Measurements from ENCODE around the gene FRY. TPM values are rescaled to one million over a fixed set of nuclear protein-coding genes. Genes with fewer than 3 reads are reported as not detected.

FRY gene
- total RNA-seq, 4 donors from 2014 or later, result 27.4 to 50.4 (median 39.4) TPM

DNA sequence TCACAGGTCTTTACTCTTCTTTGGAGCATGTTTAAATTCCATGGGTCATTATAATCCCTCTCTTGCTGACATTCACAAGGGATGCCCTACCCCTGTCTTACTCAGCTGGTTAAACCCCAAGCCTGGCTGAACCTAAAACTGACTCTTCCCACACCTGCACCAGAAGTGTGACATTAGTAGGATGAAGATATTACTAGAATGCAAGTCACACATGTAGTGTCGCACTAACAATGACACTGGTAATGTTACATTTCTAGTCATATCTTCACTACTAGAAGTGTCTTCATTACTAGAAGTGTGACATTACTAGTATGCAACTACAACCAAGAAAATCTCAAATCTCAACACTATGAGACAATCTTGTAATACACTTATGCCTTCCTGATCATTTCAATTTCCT, 269.3 kb downstream of the FRY start:
- intact Hi-C loops (cut with DNase I), result loop anchor here (10.0 kb wide), 1 partner anchor 276 kb away; no protein-coding TSS in a partner anchor
- Histone ChIP-seq H3K9me3 (no peaks in the 10 kb centered on the region), H3K27ac (no peak overlapping the region), H3K27me3 (no peaks in the 10 kb centered on the region), H3K36me3 (no peaks in the 10 kb centered on the region), H3K4me1 (no peaks in the 10 kb centered on the region), H3K4me3 (replicated peaks in 1 of 3) (no peak overlapping the region)
- no peak for TF ChIP-seq POLR2A (IDR thresholded peaks at IDR 0.05)
- TF ChIP-seq, protein P1, sequence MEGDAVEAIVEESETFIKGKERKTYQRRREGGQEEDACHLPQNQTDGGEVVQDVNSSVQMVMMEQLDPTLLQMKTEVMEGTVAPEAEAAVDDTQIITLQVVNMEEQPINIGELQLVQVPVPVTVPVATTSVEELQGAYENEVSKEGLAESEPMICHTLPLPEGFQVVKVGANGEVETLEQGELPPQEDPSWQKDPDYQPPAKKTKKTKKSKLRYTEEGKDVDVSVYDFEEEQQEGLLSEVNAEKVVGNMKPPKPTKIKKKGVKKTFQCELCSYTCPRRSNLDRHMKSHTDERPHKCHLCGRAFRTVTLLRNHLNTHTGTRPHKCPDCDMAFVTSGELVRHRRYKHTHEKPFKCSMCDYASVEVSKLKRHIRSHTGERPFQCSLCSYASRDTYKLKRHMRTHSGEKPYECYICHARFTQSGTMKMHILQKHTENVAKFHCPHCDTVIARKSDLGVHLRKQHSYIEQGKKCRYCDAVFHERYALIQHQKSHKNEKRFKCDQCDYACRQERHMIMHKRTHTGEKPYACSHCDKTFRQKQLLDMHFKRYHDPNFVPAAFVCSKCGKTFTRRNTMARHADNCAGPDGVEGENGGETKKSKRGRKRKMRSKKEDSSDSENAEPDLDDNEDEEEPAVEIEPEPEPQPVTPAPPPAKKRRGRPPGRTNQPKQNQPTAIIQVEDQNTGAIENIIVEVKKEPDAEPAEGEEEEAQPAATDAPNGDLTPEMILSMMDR (IDR thresholded peaks at IDR 0.05), result no peak
- WGBS, 2 donors, result 95 to 100% methylated on average over 1 of the region's 1 CpG
- no peak for DNase-seq

DNA sequence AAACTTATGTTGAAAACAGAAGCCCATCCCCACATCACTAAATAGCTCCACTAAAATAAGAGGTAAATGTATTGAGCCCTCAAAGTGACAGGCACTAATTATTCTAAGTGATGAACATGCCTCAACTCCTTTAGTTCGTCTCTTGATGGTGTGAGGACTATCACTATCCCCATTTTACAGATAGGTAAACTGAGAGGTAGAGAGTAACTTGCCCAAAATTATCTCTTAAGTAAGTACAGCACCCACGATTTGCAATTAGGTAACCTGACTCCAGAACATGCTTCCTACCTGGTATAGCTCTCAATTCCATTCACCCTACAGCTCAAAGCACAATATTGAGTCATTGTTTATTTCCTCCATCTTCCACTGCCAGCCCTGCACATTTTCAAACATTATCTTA, 270.9 kb downstream of the FRY start:
- H3K9me3 ChIP-seq, result no peaks in the 10 kb centered on the region
- no peak overlapping the region for H3K27ac ChIP-seq
- H3K36me3 ChIP-seq, result no peaks in the 10 kb centered on the region
- no peak overlapping the region for H3K4me3 ChIP-seq (replicated peaks in 1 of 3)
- intact Hi-C loops (cut with DNase I), result loop anchor here (10.0 kb wide), 1 partner anchor 278 kb away; no protein-coding TSS in a partner anchor
- DNase-seq, result no peak
- WGBS, 2 donors, result 77 to 81% methylated on average over 2 of the region's 2 CpGs
- no peak for TF ChIP-seq POLR2A (IDR thresholded peaks at IDR 0.05)
- TF ChIP-seq, protein P1 (IDR thresholded peaks at IDR 0.05), result no peak
- no peaks in the 10 kb centered on the region for H3K27me3 ChIP-seq
- no peaks in the 10 kb centered on the region for H3K4me1 ChIP-seq

DNA sequence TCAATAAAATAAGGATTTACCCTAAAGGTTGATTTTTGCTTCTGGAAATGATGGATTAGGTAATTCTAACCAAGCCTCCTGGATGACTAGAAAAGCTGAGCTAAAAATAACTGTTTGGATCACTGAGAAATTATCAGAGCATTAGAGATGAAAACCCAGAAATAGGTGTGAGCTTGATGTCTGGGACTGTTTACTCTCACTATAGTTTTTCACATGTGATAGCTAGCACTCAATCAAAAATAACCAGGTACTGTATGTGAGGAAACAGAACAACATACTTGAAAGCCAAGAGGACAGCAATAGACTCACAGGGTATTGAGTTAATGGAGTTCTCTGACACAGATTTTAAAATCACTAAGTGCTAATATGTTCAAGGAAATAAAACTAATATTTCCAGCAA, 274.1 kb downstream of the FRY start:
- intact Hi-C loops (cut with DNase I), result loop anchor here (10.0 kb wide), 1 partner anchor 281 kb away; no protein-coding TSS in a partner anchor
- Histone ChIP-seq H3K9me3 (no peaks in the 10 kb centered on the region), H3K27ac (no peak overlapping the region), H3K36me3 (no peaks in the 10 kb centered on the region), H3K27me3 (no peaks in the 10 kb centered on the region), H3K4me1 (no peaks in the 10 kb centered on the region), H3K4me3 (replicated peaks in 1 of 3) (no peak overlapping the region)
- TF ChIP-seq, protein P1 (IDR thresholded peaks at IDR 0.05), result no peak
- TF ChIP-seq POLR2A (IDR thresholded peaks at IDR 0.05), result no peak
- DNase-seq, result no peak

DNA sequence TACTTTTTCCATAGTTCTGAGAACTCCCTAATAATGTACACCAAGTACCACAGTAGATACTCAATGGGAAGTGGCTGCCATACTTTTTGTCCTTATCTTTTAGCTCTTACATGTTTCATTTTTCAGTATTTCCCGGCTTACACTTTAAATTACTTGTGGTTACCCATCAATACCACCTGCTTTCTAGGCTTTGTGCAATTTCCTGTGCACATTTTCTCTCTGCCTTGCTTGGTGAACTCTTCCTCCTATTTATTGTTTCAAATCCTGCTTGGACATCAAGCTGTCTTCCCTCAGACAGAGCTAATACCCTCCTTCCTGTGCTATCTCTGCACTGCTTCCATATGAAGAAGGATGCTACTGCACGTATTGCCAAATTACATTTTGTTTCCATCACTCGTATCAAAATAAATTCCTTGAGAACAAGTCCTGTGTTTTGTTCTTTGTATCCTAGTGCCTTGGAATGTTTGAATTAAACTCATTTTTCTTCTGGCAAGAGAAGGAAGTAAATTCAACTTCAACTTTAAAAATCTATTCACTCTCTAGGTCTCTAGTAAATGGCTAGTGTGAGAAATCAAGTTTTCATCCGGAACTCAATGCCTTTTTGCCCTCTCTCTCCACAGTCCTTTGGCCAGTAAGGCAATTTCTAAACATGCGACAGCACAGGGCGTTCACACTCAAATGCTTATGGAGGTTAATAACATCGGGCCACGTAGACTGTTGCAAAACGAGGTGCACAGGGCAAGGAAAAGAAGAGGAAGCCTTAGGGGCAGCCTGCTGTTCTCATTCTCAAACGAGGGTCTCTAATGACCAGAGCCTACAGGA, 277.9 kb downstream of the FRY start:
- Histone ChIP-seq H3K9me3 (no peaks in the 10 kb centered on the region), H3K27ac (no peak overlapping the region), H3K36me3 (no peaks in the 10 kb centered on the region), H3K4me3 (replicated peaks in 1 of 3) (no peak overlapping the region), H3K4me1 (no peaks in the 10 kb centered on the region), H3K27me3 (no peaks in the 10 kb centered on the region)
- WGBS, 2 donors, result 52 to 55% methylated on average over 10 of the region's 10 CpGs
- DNase-seq, result no peak
- intact Hi-C loops (cut with DNase I), result loop anchor here (10.0 kb wide), 1 partner anchor 285 kb away; no protein-coding TSS in a partner anchor
- TF ChIP-seq, protein P1 (IDR thresholded peaks at IDR 0.05), result no peak
- TF ChIP-seq POLR2A (IDR thresholded peaks at IDR 0.05), result no peak

DNA sequence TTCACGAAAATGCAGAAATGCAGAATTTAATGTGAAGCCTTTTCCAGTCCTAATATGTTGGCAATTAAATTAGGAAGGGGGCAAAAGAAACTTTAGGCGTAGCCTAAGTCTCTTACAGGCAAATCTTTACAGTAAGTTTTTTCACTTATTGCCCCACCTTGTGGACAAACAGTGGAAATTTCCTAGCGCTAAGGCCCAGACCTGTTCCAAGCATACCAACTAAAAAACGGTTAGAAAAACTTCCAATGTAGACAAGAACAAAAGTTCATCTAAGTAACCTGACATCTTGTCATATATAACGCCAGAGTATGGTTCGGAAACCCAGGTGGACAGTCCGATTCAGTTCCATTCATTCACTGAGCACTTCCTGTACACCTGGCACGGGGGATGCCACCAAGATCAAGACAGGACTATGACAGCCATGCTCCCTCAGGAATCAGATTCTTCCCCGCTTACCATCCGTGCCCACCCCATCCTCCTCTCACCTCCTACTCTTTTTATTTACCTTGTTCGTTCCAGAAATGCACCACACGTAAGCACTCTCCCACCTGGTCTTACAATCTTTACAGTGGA, 278.6 kb downstream of the FRY start:
- Histone ChIP-seq H3K27me3 (no peaks in the 10 kb centered on the region), H3K4me3 (replicated peaks in 1 of 3) (no peak overlapping the region), H3K9me3 (no peaks in the 10 kb centered on the region), H3K36me3 (no peaks in the 10 kb centered on the region), H3K27ac (no peak overlapping the region), H3K4me1 (no peaks in the 10 kb centered on the region)
- peak; percentile 7 to 9 for DNase-seq
- TF ChIP-seq POLR2A (IDR thresholded peaks at IDR 0.05), result no peak
- TF ChIP-seq, protein P1 (IDR thresholded peaks at IDR 0.05), result peak; percentile 55 to 81 (median 73)
- intact Hi-C loops (cut with DNase I), result no loop called here
- WGBS, 2 donors, result 31 to 37% methylated on average over 12 of the region's 12 CpGs
